GM12878 (cell line): ENCODE results near the gene SBF1. TPM values are rescaled to one million over a fixed set of nuclear protein-coding genes. Genes with fewer than 3 reads are reported as not detected.

Source experiments
- ATAC-seq: fragments of 200-7000 bp; cut with Tn5 transposase; 3 replicates; pipeline ENCODE4 v1.9.1; 2020; ENCODE audit warnings: mild to moderate bottlenecking, moderate library complexity
- BruUV-seq: library from RNA; stranded (reverse); fragments of 400-500 nt; replicated peaks from 2 replicates; lab custom pipeline; 2021; lab: Mats Ljungman, UMichigan
- CTCF ChIA-PET: fragments of 300-600 bp; sonication (Branson Sonifier 250); formaldehyde crosslinking; extraction: SDS; loops from one replicate; lab custom pipeline; 2021; ENCODE audit warnings: inconsistent platforms; lab: Yijun Ruan, JAX
- POLR2A ChIA-PET: fragments of 350-600 bp; formaldehyde crosslinking; extraction: SDS; loops from one replicate; lab custom pipeline; 2021; ENCODE audit warnings: inconsistent platforms; lab: Charles Lee
- RAD21 ChIA-PET: fragments of 300-600 bp; sonication (Branson Sonifier 250); formaldehyde crosslinking; loops from one replicate; lab custom pipeline; 2023; ENCODE audit warnings: antibody characterized with exemption; ENCODE audit not compliant: unreplicated experiment; lab: Charles Lee
- SMC1A ChIA-PET: fragments of 300-600 bp; sonication (Branson Sonifier 250); formaldehyde crosslinking; loops from one replicate; lab custom pipeline; 2023; ENCODE audit not compliant: unreplicated experiment, uncharacterized antibody; lab: Charles Lee
- DNase-seq: peaks from one replicate; pipeline ENCODE4 v3.0.0-alpha.2; 2011; ENCODE audit warnings: low read depth, low spot score
- FAIRE-seq: peaks from 3 replicates; lab custom pipeline; 2011; peaks lifted over from hg19 to GRCh38; lab: Jason Lieb, UNC
- H2AFZ ChIP-seq: 2 replicates; pipeline ENCODE4 v1.6.0; 2011; ENCODE audit warnings: low read depth, low read length, control low read depth; ENCODE audit not compliant: control insufficient read depth
- H3K27ac ChIP-seq: 2 replicates; pipeline ENCODE4 v1.5.1; 2011; ENCODE audit warnings: control low read depth; ENCODE audit not compliant: control insufficient read depth, insufficient read depth
- H3K27me3 ChIP-seq, 2 experiments: replicated peaks in 1 of 2; 2 replicates each; pipeline versions ENCODE4 v1.6.0 to v1.6.1; 2011; ENCODE audit warnings: low read length in 1 of 2; ENCODE audit not compliant: control insufficient read depth in 2 of 2, insufficient read depth in 2 of 2
- H3K36me3 ChIP-seq, 2 experiments: 2 replicates each; pipeline ENCODE4 v1.5.1; 2011; ENCODE audit warnings: low read length in 1 of 2; ENCODE audit not compliant: control insufficient read depth in 2 of 2, insufficient read depth in 2 of 2
- H3K4me1 ChIP-seq: 2 replicates; pipeline ENCODE4 v1.6.1; 2011; ENCODE audit warnings: mild to moderate bottlenecking, low read length, moderate library complexity, mixed read lengths; ENCODE audit not compliant: control insufficient read depth, insufficient read depth
- H3K4me2 ChIP-seq: 2 replicates; pipeline ENCODE4 v1.6.0; 2011; ENCODE audit warnings: control low read depth; ENCODE audit not compliant: control insufficient read depth, insufficient read depth
- H3K4me3 ChIP-seq: fragments of 200-600 bp; sonication (generic); 2 replicates; pipeline ENCODE4 v1.5.1; 2016
- H3K79me2 ChIP-seq: 2 replicates; pipeline ENCODE4 v1.6.0; 2011; ENCODE audit warnings: low read length; ENCODE audit not compliant: control insufficient read depth, insufficient read depth
- H3K9ac ChIP-seq: 2 replicates; pipeline ENCODE4 v1.8.0; 2011; ENCODE audit warnings: low read length, control low read depth, mixed read lengths; ENCODE audit not compliant: control insufficient read depth, insufficient read depth
- H3K9me3 ChIP-seq: replicated peaks from 3 replicates; pipeline ENCODE4 v1.5.1; 2011; ENCODE audit warnings: mild to moderate bottlenecking, low read length; ENCODE audit not compliant: control insufficient read depth, insufficient read depth
- H4K20me1 ChIP-seq: 2 replicates; pipeline ENCODE4 v1.6.0; 2011; ENCODE audit not compliant: control insufficient read depth, insufficient read depth
- HDAC6 ChIP-seq: fragments of 200-600 bp; sonication (generic); IDR thresholded peaks from one replicate; pipeline ENCODE4 v1.8.0; 2017; ENCODE audit warnings: antibody characterized with exemption; ENCODE audit not compliant: unreplicated experiment
- KLF5 ChIP-seq: fragments of 450-650 bp; IDR thresholded peaks from 2 replicates; pipeline ENCODE4 v1.6.1; 2014; ENCODE audit warnings: mild to moderate bottlenecking; ENCODE audit not compliant: partially characterized antibody
- NR2F1 ChIP-seq: fragments of 450-650 bp; conservative IDR thresholded peaks from 2 replicates; pipeline ENCODE4 v1.6.1; 2017; ENCODE audit warnings: mild to moderate bottlenecking
- ZNF207 ChIP-seq: fragments of 450-650 bp; IDR thresholded peaks from 2 replicates; pipeline ENCODE4 v1.6.1; 2014; ENCODE audit warnings: antibody characterized with exemption, mild to moderate bottlenecking, borderline replicate concordance
- WGBS: methylation state at CpG from one replicate; pipeline ENCODE4 v1.1.6; 2016; ENCODE audit warnings: low lambda C conversion rate; ENCODE audit not compliant: insufficient replicate concordance, insufficient coverage; ENCODE audit errors: missing lambda C conversion rate; 5-methylcytosine and 5-hydroxymethylcytosine counted together
- in situ Hi-C: fragments of 300-500 bp; cut with MboI; formaldehyde crosslinking; loops from 9 replicates; pipeline ENCODE4 v1.14.3; 2018; ENCODE audit warnings: mixed read lengths
- intact Hi-C: fragments of 100-400 bp; cut with micrococcal nuclease; formaldehyde crosslinking; loops from one replicate; pipeline ENCODE4 v1.14.2; 2022; ENCODE audit not compliant: unreplicated experiment
- polyA plus RNA-seq, 11 experiments: library from polyadenylated mRNA; depleted of rRNA in 4 of 11; unstranded in 6 of 11; stranded (reverse) in 5 of 11; fragments of >200 nt; fragmentation: Nextera tagmentation in 4 of 11; fragmentation: Illumina TruSeq in 1 of 11; extraction: Ambion mirVana in 4 of 11; extraction: Trizol in 1 of 11; gene quantifications; 1 replicate in 1 of 11; 2 replicates in 10 of 11; pipeline versions ENCODE4 v1.2.1 to v1.2.3, GENCODE V29; 2011 to 2016; ENCODE audit warnings: inconsistent platforms in 2 of 11, missing spikeins in 2 of 11, low read depth in 1 of 11
- total RNA-seq, 4 experiments: library from RNA; depleted of rRNA in 3 of 4; stranded (reverse); fragments of >200 nt in 3 of 4; fragmentation: Illumina TruSeq in 1 of 4; extraction: Trizol in 1 of 4; gene quantifications; 2 replicates each; pipeline versions ENCODE4 v1.2.1 to v1.2.3, GENCODE V29; 2013 to 2021
- TF ChIP-seq, protein P1 (sequence below): fragments of 450-650 bp; formaldehyde crosslinking; IDR thresholded peaks from 2 replicates; pipeline ENCODE4 v1.4.0; 2020; ENCODE audit warnings: mild to moderate bottlenecking, moderate library complexity
- TF ChIP-seq, protein P2 (sequence below): fragments of 450-650 bp; formaldehyde crosslinking; IDR thresholded peaks from 2 replicates; pipeline ENCODE4 v1.5.0; 2022; ENCODE audit warnings: mild to moderate bottlenecking, missing genetic modification characterization
- TF ChIP-seq, protein P3 (sequence below): fragments of 450-650 bp; IDR thresholded peaks from 2 replicates; pipeline ENCODE4 v1.6.1; 2017; ENCODE audit warnings: mild to moderate bottlenecking, moderate library complexity

Gene SBF1
- total and polyA plus RNA-seq, 10 of the 15 experiments (the other 5 are each of a cell fraction or from before 2014, with no cell fraction given): 0.23 to 95.0 (median 17.8) TPM

DNA sequence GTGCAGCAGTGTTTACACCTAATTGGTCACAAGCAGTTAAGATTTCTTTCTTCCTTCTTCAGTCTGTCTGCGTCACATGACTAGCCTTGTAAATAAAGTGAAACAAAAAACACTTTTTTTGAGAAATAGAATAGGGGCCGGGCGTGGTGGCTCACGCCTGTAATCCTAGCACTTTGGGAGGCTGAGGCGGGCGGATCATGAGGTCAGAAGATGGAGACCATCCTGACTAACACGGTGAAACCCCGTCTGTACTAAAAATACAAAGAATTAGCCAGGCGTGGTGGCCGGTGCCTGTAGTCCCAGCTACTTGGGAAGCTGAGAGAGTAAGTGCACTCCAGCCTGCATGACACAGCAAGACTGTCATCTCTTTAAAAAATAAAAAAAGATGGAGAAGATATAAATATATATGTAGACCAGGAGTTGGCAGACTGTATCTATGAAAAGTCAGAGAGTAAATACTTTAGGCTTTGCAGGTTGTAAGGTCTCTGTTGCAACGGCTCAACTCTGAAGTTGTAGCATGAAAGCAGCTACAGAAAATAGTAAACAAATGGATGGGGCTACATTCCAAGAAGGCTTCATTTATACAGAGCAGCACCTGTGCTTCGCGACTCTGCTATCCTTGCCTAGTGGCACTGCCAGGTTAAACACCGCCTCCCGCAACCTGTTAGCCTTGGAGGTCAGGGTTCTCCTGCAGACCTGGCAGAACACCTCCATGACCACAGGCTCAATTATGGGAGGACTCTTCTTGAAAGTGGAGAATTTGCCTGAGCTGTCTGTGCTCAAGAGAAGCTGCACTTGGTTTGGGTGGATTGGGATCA is 75.8 kb downstream of the SBF1 start:
- Histone ChIP-seq H3K79me2 (no peaks in the 10 kb centered on the region), H2AFZ (no peak overlapping the region), H3K27ac (no peak overlapping the region), H4K20me1 (no peaks in the 10 kb centered on the region), H3K4me2 (no peak overlapping the region), H3K4me1 (peaks cover 12% of the 10 kb centered on the region), H3K9me3 (no peaks in the 10 kb centered on the region), H3K9ac (no peak overlapping the region), H3K27me3 (no peaks in the 10 kb centered on the region), H3K36me3 (peaks cover 10 to 12% of the 10 kb centered on the region in 2 experiments; a peak in 3 of 4 replicates), H3K4me3 (no peak overlapping the region)
- intact Hi-C loops: no loop called here
- RAD21 ChIA-PET: interaction anchor here (0.8 to 1.3 kb wide), 4 partner anchors 98 to 148 kb away, joined by 3 to 4 read pairs (median 3); partner anchors contain the start of genes HDAC10, LMF2, NCAPH2 and SCO2
- TF ChIP-seq ZNF207 (no peak), NR2F1 (no peak), KLF5 (no peak), HDAC6 (no peak)
- TF ChIP-seq, protein P1, sequence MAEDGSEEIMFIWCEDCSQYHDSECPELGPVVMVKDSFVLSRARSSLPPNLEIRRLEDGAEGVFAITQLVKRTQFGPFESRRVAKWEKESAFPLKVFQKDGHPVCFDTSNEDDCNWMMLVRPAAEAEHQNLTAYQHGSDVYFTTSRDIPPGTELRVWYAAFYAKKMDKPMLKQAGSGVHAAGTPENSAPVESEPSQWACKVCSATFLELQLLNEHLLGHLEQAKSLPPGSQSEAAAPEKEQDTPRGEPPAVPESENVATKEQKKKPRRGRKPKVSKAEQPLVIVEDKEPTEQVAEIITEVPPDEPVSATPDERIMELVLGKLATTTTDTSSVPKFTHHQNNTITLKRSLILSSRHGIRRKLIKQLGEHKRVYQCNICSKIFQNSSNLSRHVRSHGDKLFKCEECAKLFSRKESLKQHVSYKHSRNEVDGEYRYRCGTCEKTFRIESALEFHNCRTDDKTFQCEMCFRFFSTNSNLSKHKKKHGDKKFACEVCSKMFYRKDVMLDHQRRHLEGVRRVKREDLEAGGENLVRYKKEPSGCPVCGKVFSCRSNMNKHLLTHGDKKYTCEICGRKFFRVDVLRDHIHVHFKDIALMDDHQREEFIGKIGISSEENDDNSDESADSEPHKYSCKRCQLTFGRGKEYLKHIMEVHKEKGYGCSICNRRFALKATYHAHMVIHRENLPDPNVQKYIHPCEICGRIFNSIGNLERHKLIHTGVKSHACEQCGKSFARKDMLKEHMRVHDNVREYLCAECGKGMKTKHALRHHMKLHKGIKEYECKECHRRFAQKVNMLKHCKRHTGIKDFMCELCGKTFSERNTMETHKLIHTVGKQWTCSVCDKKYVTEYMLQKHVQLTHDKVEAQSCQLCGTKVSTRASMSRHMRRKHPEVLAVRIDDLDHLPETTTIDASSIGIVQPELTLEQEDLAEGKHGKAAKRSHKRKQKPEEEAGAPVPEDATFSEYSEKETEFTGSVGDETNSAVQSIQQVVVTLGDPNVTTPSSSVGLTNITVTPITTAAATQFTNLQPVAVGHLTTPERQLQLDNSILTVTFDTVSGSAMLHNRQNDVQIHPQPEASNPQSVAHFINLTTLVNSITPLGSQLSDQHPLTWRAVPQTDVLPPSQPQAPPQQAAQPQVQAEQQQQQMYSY: no peak
- TF ChIP-seq, protein P2, sequence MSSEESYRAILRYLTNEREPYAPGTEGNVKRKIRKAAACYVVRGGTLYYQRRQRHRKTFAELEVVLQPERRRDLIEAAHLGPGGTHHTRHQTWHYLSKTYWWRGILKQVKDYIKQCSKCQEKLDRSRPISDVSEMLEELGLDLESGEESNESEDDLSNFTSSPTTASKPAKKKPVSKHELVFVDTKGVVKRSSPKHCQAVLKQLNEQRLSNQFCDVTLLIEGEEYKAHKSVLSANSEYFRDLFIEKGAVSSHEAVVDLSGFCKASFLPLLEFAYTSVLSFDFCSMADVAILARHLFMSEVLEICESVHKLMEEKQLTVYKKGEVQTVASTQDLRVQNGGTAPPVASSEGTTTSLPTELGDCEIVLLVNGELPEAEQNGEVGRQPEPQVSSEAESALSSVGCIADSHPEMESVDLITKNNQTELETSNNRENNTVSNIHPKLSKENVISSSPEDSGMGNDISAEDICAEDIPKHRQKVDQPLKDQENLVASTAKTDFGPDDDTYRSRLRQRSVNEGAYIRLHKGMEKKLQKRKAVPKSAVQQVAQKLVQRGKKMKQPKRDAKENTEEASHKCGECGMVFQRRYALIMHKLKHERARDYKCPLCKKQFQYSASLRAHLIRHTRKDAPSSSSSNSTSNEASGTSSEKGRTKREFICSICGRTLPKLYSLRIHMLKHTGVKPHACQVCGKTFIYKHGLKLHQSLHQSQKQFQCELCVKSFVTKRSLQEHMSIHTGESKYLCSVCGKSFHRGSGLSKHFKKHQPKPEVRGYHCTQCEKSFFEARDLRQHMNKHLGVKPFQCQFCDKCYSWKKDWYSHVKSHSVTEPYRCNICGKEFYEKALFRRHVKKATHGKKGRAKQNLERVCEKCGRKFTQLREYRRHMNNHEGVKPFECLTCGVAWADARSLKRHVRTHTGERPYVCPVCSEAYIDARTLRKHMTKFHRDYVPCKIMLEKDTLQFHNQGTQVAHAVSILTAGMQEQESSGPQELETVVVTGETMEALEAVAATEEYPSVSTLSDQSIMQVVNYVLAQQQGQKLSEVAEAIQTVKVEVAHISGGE: no peak
- TF ChIP-seq, protein P3, sequence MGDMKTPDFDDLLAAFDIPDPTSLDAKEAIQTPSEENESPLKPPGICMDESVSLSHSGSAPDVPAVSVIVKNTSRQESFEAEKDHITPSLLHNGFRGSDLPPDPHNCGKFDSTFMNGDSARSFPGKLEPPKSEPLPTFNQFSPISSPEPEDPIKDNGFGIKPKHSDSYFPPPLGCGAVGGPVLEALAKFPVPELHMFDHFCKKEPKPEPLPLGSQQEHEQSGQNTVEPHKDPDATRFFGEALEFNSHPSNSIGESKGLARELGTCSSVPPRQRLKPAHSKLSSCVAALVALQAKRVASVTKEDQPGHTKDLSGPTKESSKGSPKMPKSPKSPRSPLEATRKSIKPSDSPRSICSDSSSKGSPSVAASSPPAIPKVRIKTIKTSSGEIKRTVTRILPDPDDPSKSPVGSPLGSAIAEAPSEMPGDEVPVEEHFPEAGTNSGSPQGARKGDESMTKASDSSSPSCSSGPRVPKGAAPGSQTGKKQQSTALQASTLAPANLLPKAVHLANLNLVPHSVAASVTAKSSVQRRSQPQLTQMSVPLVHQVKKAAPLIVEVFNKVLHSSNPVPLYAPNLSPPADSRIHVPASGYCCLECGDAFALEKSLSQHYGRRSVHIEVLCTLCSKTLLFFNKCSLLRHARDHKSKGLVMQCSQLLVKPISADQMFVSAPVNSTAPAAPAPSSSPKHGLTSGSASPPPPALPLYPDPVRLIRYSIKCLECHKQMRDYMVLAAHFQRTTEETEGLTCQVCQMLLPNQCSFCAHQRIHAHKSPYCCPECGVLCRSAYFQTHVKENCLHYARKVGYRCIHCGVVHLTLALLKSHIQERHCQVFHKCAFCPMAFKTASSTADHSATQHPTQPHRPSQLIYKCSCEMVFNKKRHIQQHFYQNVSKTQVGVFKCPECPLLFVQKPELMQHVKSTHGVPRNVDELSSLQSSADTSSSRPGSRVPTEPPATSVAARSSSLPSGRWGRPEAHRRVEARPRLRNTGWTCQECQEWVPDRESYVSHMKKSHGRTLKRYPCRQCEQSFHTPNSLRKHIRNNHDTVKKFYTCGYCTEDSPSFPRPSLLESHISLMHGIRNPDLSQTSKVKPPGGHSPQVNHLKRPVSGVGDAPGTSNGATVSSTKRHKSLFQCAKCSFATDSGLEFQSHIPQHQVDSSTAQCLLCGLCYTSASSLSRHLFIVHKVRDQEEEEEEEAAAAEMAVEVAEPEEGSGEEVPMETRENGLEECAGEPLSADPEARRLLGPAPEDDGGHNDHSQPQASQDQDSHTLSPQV: no peak
- DNase-seq: no peak
- SMC1A ChIA-PET: interaction anchor here (0.6 to 1.6 kb wide), 6 partner anchors 72 to 271 kb away, joined by 3 to 7 read pairs (median 3); partner anchors contain the start of gene SCO2
- 70% methylated on average over 15 of the region's 15 CpGs for WGBS
- CTCF ChIA-PET: interaction anchor here (1.2 to 3.1 kb wide), 3 partner anchors 74 to 222 kb away, joined by 10 to 17 read pairs (median 11); no protein-coding TSS in a partner anchor
- no peak for ATAC-seq
- FAIRE-seq: no peak
- BruUV-seq: no TSS peak
- in situ Hi-C loops: no loop called here
- POLR2A ChIA-PET: no interaction called here
